ENCODE measurements around the gene PTEN.
"Not testable (repeated sequence)": the region's sequence is repeated elsewhere in the genome, so short reads cannot be mapped to it uniquely, and the experiment has no call there.

- TF ChIP-seq, protein P1, sequence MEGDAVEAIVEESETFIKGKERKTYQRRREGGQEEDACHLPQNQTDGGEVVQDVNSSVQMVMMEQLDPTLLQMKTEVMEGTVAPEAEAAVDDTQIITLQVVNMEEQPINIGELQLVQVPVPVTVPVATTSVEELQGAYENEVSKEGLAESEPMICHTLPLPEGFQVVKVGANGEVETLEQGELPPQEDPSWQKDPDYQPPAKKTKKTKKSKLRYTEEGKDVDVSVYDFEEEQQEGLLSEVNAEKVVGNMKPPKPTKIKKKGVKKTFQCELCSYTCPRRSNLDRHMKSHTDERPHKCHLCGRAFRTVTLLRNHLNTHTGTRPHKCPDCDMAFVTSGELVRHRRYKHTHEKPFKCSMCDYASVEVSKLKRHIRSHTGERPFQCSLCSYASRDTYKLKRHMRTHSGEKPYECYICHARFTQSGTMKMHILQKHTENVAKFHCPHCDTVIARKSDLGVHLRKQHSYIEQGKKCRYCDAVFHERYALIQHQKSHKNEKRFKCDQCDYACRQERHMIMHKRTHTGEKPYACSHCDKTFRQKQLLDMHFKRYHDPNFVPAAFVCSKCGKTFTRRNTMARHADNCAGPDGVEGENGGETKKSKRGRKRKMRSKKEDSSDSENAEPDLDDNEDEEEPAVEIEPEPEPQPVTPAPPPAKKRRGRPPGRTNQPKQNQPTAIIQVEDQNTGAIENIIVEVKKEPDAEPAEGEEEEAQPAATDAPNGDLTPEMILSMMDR (IDR thresholded peaks at IDR 0.05; ENCODE audit: low read length), result not testable (repeated sequence)
- TF ChIP-seq EZH2 (IDR thresholded peaks at IDR 0.05; ENCODE audit: borderline replicate concordance, low read length), result not testable (repeated sequence)
Observed at GRCh38 chr10:87897957-87898356, 34.5 kb downstream of the PTEN start.

Measured in OCI-LY1 (cell line).